Measurements from ENCODE around the gene NIPBL. TPM values are rescaled to one million over a fixed set of nuclear protein-coding genes. Genes with fewer than 3 reads are reported as not detected.
"Not testable (repeated sequence)": the region's sequence is repeated elsewhere in the genome, so short reads cannot be mapped to it uniquely, and the experiment has no call there.

The NIPBL gene
- total and polyA plus RNA-seq, 2 of the 13 experiments (the other 11 are each of a cell fraction or from before 2014, with no cell fraction given) = 12.3 to 32.3 TPM

DNA sequence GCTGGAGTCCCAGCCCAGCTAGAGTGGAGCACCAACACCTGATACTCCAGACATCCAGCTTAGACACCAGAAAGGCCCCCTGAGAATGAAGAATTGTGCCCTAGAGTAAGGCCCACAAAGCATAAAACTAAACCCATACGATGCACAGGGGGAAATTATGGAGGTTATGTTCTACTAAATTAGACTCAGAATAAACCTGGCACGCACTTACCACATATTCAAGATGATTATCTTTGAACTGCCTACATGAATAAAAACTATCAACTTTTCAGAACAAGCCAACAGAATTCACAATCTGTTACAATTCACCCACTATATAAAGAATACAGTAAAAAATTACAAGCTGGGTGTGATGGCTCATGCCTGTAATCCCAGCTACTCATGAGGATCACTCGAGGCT lies 204.1 kb downstream of the NIPBL start:
- Histone ChIP-seq H3K27ac (ENCODE audit: extremely low read length, insufficient read depth, low read length) (no peak overlapping the region), H3K36me3 (replicated peaks in 1 of 2; ENCODE audit: control insufficient read depth in 1 of 2, insufficient read depth in 2 of 2, low read length in 2 of 2) (0 out of 5 replicates have a peak, but pooled peaks cover 0 to 2% of the 10 kb centered on the region in 2 experiments), H3K79me2 (ENCODE audit: insufficient read depth, low read length) (no peaks in the 10 kb centered on the region), H3K4me3 (replicated peaks in 1 of 3; ENCODE audit: insufficient read depth in 1 of 3, low read depth in 2 of 3, low read length in 3 of 3) (no peak overlapping the region), H3K9ac (ENCODE audit: insufficient read depth, low read depth, low read length) (no peak overlapping the region), H3K4me2 (ENCODE audit: low read depth, low read length) (no peak overlapping the region), H2AFZ (ENCODE audit: low read length) (no peak overlapping the region), H3K9me3 (ENCODE audit: low read length) (no peaks in the 10 kb centered on the region), H3K4me1 (ENCODE audit: insufficient read depth, low read length) (peaks cover 5% of the 10 kb centered on the region; the same call in 1 of the 2 replicates), H4K20me1 (ENCODE audit: insufficient read depth, low read length) (no peaks in the 10 kb centered on the region), H3K27me3 (ENCODE audit: control insufficient read depth in 1 of 2, insufficient read depth in 2 of 2, low read length in 2 of 2) (no peaks in the 10 kb centered on the region)
- no peak for FAIRE-seq
- BruUV-seq (replicated peaks) = no TSS peak
- ChIA-PET CTCF (ENCODE audit: low intra/inter-chr PET ratio, low total read pairs) (no interaction called here), POLR2A (no interaction called here)
- no peak for ATAC-seq
- DNase-seq (ENCODE audit: low spot score) = no peak
- TF ChIP-seq FOXC1 (CRISPR knock-in tag; IDR thresholded peaks at IDR 0.05; ENCODE audit: borderline replicate concordance) (no peak), ZNF761 (CRISPR knock-in tag; conservative IDR thresholded peaks at IDR 0.05) (no peak), HMG20B (CRISPR knock-in tag; conservative IDR thresholded peaks at IDR 0.05) (no peak), KLF12 (CRISPR knock-in tag; IDR thresholded peaks at IDR 0.05; ENCODE audit: borderline replicate concordance) (no peak), ELF4 (CRISPR knock-in tag; IDR thresholded peaks at IDR 0.05; ENCODE audit: borderline replicate concordance) (no peak), ATF1 (CRISPR knock-in tag; IDR thresholded peaks at IDR 0.05) (no peak), ZNF567 (CRISPR knock-in tag; IDR thresholded peaks at IDR 0.05; ENCODE audit: borderline replicate concordance) (no peak), ZNF44 (CRISPR knock-in tag; IDR thresholded peaks at IDR 0.05) (no peak), ERF (CRISPR knock-in tag; IDR thresholded peaks at IDR 0.05) (no peak), KDM6A (CRISPR knock-in tag; IDR thresholded peaks at IDR 0.05; ENCODE audit: low read depth) (no peak), YEATS4 (CRISPR knock-in tag; IDR thresholded peaks at IDR 0.05; ENCODE audit: borderline replicate concordance) (no peak)
- WGBS (ENCODE audit: low lambda C conversion rate) = 90% methylated on average over 3 of the region's 3 CpGs
- intact Hi-C loops (cut with micrococcal nuclease; ENCODE audit: unreplicated experiment) = no loop called here
- in situ Hi-C loops (cut with HindIII; ENCODE audit: extremely low pct_ligation_motif_present, low pct_unique_long_range_greater_than_20kb) = no loop called here

GRCh38 chr5:37082977-37083376 lies 206.4 kb downstream of the NIPBL start:
- H3K79me2 ChIP-seq (ENCODE audit: insufficient read depth, low read length); BruUV-seq (replicated peaks); H3K4me3 ChIP-seq (replicated peaks in 1 of 3; ENCODE audit: insufficient read depth in 1 of 3, low read depth in 2 of 3, low read length in 3 of 3); in situ Hi-C loops (cut with HindIII; ENCODE audit: extremely low pct_ligation_motif_present, low pct_unique_long_range_greater_than_20kb); intact Hi-C loops (cut with micrococcal nuclease; ENCODE audit: unreplicated experiment); POLR2A ChIA-PET; H3K4me2 ChIP-seq (ENCODE audit: low read depth, low read length); H3K36me3 ChIP-seq (replicated peaks in 1 of 2; ENCODE audit: control insufficient read depth in 1 of 2, insufficient read depth in 2 of 2, low read length in 2 of 2); DNase-seq (ENCODE audit: low spot score); H3K27ac ChIP-seq (ENCODE audit: extremely low read length, insufficient read depth, low read length); FAIRE-seq; H3K9ac ChIP-seq (ENCODE audit: insufficient read depth, low read depth, low read length); H4K20me1 ChIP-seq (ENCODE audit: insufficient read depth, low read length); H3K27me3 ChIP-seq (ENCODE audit: control insufficient read depth in 1 of 2, insufficient read depth in 2 of 2, low read length in 2 of 2); H3K9me3 ChIP-seq (ENCODE audit: low read length); ATAC-seq; H2AFZ ChIP-seq (ENCODE audit: low read length); CTCF ChIA-PET (ENCODE audit: low intra/inter-chr PET ratio, low total read pairs): not testable (repeated sequence)
- H3K4me1 ChIP-seq (ENCODE audit: insufficient read depth, low read length) = peaks cover 15% of the 10 kb centered on the region
- WGBS (ENCODE audit: low lambda C conversion rate) = 94% methylated on average over 2 of the region's 2 CpGs

- in situ Hi-C loops (cut with HindIII; ENCODE audit: extremely low pct_ligation_motif_present, low pct_unique_long_range_greater_than_20kb); H3K4me2 ChIP-seq (ENCODE audit: low read depth, low read length); CTCF ChIA-PET (ENCODE audit: low intra/inter-chr PET ratio, low total read pairs); H3K9me3 ChIP-seq (ENCODE audit: low read length); ATAC-seq; H3K4me3 ChIP-seq (replicated peaks in 1 of 3; ENCODE audit: insufficient read depth in 1 of 3, low read depth in 2 of 3, low read length in 3 of 3); BruUV-seq (replicated peaks); H2AFZ ChIP-seq (ENCODE audit: low read length); intact Hi-C loops (cut with micrococcal nuclease; ENCODE audit: unreplicated experiment); H3K79me2 ChIP-seq (ENCODE audit: insufficient read depth, low read length); FAIRE-seq; H3K9ac ChIP-seq (ENCODE audit: insufficient read depth, low read depth, low read length); H4K20me1 ChIP-seq (ENCODE audit: insufficient read depth, low read length); POLR2A ChIA-PET; DNase-seq (ENCODE audit: low spot score); H3K27ac ChIP-seq (ENCODE audit: extremely low read length, insufficient read depth, low read length); H3K36me3 ChIP-seq (replicated peaks in 1 of 2; ENCODE audit: control insufficient read depth in 1 of 2, insufficient read depth in 2 of 2, low read length in 2 of 2): not testable (repeated sequence)
- WGBS (ENCODE audit: low lambda C conversion rate) = 69% methylated on average over 1 of the region's 1 CpG
- Histone ChIP-seq H3K27me3 (ENCODE audit: control insufficient read depth in 1 of 2, insufficient read depth in 2 of 2, low read length in 2 of 2) (peaks cover 0 to 11% of the 10 kb centered on the region in 2 experiments; a peak in 2 of 5 replicates), H3K4me1 (ENCODE audit: insufficient read depth, low read length) (peaks cover 15% of the 10 kb centered on the region)
Observed at GRCh38 chr5:37086026-37086425, 209.5 kb downstream of the NIPBL start.

Measured in HepG2 (cell line).